ENCODE results near the gene NT5C2.

- TF ChIP-seq POLR2AphosphoS5 (IDR thresholded peaks at IDR 0.05; ENCODE audit: insufficient read depth, low read depth, low read length), result no peak
- TF ChIP-seq EZH2 (IDR thresholded peaks at IDR 0.05; ENCODE audit: borderline replicate concordance, low read depth, low read length, severe bottlenecking), result no peak
- TF ChIP-seq POLR2A (IDR thresholded peaks at IDR 0.05; ENCODE audit: low read depth, low read length), result no peak
Measured at GRCh38 chr10:103047381-103047780, 145.7 kb downstream of the NT5C2 start.

Data from endothelial cell of umbilical vein (primary cell).